Measurements from ENCODE around the gene AIPL1.

The AIPL1 gene

GRCh38 chr17:6463616-6464445 is 28.9 kb upstream of the AIPL1 start:
- TF ChIP-seq CTCF (IDR thresholded peaks at IDR 0.05), result no peak
- Mint-ChIP-seq H3K4me3 (no peak overlapping the region), H3K4me1 (no peaks in the 10 kb centered on the region), H3K27ac (no peak overlapping the region), H3K27me3 (ENCODE audit: low read depth, poor library complexity) (peaks cover 18% of the 10 kb centered on the region), H3K9me3 (peaks cover 19% of the 10 kb centered on the region), H3K36me3 (ENCODE audit: low read depth) (peaks cover 11% of the 10 kb centered on the region)
- DNase-seq, result no peak

- Mint-ChIP-seq H3K27me3 (ENCODE audit: low read depth, poor library complexity) (peaks cover 13% of the 10 kb centered on the region), H3K27ac (no peak overlapping the region), H3K9me3 (peaks cover 9% of the 10 kb centered on the region), H3K4me1 (no peaks in the 10 kb centered on the region), H3K36me3 (ENCODE audit: low read depth) (peaks cover 6% of the 10 kb centered on the region), H3K4me3 (no peak overlapping the region)
- no peak for TF ChIP-seq CTCF (IDR thresholded peaks at IDR 0.05)
- DNase-seq, result no peak
These were observed 27.8 kb upstream of the AIPL1 start for GRCh38 chr17:6462692-6463091.

GRCh38 chr17:6461792-6462524 is 27.0 kb upstream of the AIPL1 start:
- H3K4me3 Mint-ChIP-seq, result peak overlapping the region; percentile 49
- no peak overlapping the region for H3K27ac Mint-ChIP-seq
- H3K27me3 Mint-ChIP-seq (ENCODE audit: low read depth, poor library complexity), result peaks cover 13% of the 10 kb centered on the region
- no peak for TF ChIP-seq CTCF (IDR thresholded peaks at IDR 0.05)
- peaks cover 6% of the 10 kb centered on the region for H3K9me3 Mint-ChIP-seq
- DNase-seq, result no peak
- peaks cover 6% of the 10 kb centered on the region for H3K36me3 Mint-ChIP-seq (ENCODE audit: low read depth)
- H3K4me1 Mint-ChIP-seq, result no peaks in the 10 kb centered on the region

GRCh38 chr17:6461246-6461645 is 26.3 kb upstream of the AIPL1 start:
- Mint-ChIP-seq H3K9me3 (peaks cover 1% of the 10 kb centered on the region), H3K27me3 (ENCODE audit: low read depth, poor library complexity) (peaks cover 13% of the 10 kb centered on the region), H3K4me3 (no peak overlapping the region), H3K4me1 (no peaks in the 10 kb centered on the region), H3K36me3 (ENCODE audit: low read depth) (peaks cover 1% of the 10 kb centered on the region), H3K27ac (no peak overlapping the region)
- DNase-seq, result no peak
- TF ChIP-seq CTCF (IDR thresholded peaks at IDR 0.05), result no peak

- H3K27ac Mint-ChIP-seq, result no peak overlapping the region
These were observed 25.7 kb upstream of the AIPL1 start for GRCh38 chr17:6460531-6461161.

More at GRCh38 chr17:6460531-6461161, 25.7 kb upstream of the AIPL1 start:
- Mint-ChIP-seq H3K4me1 (no peaks in the 10 kb centered on the region), H3K36me3 (ENCODE audit: low read depth) (no peaks in the 10 kb centered on the region), H3K4me3 (no peak overlapping the region), H3K27me3 (ENCODE audit: low read depth, poor library complexity) (peaks cover 13% of the 10 kb centered on the region), H3K9me3 (no peaks in the 10 kb centered on the region)
- no peak for TF ChIP-seq CTCF (IDR thresholded peaks at IDR 0.05)
- DNase-seq, result no peak
